ENCODE results near the gene ENTPD6.

The ENTPD6 gene

DNA sequence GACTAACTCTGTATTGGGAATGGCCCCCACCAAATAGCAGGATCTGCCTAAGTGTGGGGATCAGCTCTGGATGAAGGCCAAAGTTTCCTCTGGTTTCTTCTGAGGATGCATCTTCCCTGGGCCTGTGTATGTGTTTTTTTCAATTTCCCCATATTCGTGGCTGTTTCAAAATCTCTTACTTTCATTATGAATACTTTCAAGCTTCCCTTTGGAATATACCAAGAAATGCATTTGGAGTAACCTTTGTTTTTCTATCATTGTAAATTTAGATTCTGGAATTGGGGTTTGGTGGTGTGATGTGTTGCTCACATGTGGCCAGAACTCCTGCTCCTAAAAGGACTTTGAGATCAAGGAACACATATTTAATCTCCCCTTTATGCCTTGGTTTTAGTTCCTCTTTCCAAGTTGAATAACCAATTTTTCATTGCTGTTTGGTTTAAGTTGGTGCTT lies 8.4 kb downstream of the ENTPD6 start:
- no peak overlapping the region for H3K4me3 ChIP-seq (replicated peaks; ENCODE audit: low read depth, low read length)
- TF ChIP-seq, protein P1, sequence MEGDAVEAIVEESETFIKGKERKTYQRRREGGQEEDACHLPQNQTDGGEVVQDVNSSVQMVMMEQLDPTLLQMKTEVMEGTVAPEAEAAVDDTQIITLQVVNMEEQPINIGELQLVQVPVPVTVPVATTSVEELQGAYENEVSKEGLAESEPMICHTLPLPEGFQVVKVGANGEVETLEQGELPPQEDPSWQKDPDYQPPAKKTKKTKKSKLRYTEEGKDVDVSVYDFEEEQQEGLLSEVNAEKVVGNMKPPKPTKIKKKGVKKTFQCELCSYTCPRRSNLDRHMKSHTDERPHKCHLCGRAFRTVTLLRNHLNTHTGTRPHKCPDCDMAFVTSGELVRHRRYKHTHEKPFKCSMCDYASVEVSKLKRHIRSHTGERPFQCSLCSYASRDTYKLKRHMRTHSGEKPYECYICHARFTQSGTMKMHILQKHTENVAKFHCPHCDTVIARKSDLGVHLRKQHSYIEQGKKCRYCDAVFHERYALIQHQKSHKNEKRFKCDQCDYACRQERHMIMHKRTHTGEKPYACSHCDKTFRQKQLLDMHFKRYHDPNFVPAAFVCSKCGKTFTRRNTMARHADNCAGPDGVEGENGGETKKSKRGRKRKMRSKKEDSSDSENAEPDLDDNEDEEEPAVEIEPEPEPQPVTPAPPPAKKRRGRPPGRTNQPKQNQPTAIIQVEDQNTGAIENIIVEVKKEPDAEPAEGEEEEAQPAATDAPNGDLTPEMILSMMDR (IDR thresholded peaks at IDR 0.05; ENCODE audit: low read depth, low read length, missing control alignments) = no peak
- no peak for DNase-seq (ENCODE audit: extremely low read depth, low read depth)

DNA sequence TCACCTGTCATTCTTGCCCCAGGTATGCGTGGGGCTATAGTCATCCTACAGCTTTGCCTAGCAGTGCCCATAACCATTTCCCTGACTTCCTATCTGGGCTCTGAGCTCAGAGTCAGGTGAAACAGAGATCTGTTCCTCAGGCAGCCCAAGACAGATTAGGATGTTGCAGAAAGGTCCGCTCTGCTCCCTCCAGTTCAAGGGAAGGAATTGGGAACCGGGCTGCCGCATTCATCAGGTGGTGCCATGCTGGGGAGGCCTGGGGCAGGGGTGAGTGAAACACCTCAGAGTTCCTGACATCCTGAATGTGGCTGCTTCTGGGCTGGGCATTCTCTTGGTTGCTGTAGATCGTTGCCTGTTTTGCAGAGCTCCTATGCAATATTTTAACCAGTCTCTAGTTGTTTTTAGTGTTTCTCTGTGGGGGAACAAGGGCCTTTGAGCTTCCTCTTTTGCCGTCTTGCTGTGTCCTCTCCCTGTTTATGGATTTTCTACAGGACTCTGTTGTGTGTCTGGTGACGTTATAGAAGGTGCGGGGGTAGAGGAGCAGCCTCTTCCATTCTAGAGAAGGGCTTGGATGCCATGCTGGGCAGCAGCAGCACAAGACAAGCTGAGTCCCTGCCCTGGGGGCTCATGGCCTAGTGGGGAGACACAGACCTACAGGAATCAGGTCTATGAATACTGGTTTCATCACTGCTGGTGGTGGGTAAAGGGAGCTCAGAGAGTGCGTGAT lies 9.2 kb downstream of the ENTPD6 start:
- H3K4me3 ChIP-seq (replicated peaks; ENCODE audit: low read depth, low read length) = no peak overlapping the region
- TF ChIP-seq, protein P1 (IDR thresholded peaks at IDR 0.05; ENCODE audit: low read depth, low read length, missing control alignments) = no peak
- no peak for DNase-seq (ENCODE audit: extremely low read depth, low read depth)

DNA sequence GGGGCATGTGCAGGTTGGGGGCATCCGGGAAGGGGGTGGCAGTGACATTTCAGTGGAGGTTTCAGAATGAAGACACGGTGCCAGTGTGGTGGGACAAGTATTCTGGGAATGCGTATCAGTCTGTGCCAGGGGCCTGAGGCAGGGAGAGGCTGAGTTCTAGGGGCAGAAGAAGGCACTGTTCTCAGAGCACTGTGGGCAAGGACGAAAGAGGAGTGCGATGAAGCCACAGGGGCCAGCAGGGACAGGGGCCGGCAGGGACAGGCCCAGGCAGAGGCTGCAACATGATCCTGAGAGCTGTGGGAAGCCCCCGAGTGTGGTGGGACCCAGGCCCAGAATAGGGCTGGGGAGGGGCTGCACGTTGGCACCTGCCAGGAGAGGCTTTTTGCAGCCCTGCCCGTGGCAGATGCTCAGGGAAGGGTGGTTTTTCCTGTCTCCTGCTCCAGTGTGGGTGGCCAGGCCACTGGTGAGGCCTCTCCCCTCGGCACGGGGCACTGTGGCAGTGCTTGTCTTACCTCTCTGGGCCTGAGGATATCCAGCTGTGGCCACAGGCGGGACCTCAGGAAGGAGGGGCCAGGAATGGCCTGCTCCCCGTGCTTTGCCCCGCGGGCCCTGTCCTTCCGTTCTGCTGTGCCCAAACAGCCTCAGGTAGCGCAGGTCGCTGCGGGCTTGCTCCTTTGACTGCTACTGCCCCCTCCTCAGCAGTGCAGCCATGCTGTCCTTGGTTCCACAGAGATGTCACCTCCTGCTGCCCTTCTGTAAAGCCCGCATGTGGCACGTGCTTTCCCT lies 10.0 kb downstream of the ENTPD6 start:
- DNase-seq (ENCODE audit: extremely low read depth, low read depth) = no peak
- H3K4me3 ChIP-seq (replicated peaks; ENCODE audit: low read depth, low read length) = no peak overlapping the region
- TF ChIP-seq, protein P1 (IDR thresholded peaks at IDR 0.05; ENCODE audit: low read depth, low read length, missing control alignments) = no peak

DNA sequence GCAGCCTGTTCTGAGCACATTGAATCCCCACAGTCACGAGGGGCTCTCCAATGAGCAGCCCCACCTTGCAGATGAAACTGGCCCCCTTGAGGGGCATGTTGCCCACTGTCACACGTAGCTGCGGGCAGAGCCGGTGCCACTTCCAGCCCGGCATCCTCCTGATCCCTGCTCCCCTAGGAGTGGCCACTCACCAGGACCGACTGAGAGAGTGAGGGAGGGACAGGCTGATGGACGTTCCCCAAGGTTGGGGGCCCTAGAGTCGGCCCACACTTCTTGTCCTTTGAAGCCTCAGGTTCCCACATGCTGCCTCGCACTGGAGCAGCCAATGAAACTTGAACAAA lies 10.5 kb downstream of the ENTPD6 start:
- H3K4me3 ChIP-seq (replicated peaks; ENCODE audit: low read depth, low read length) = no peak overlapping the region
- DNase-seq (ENCODE audit: extremely low read depth, low read depth) = no peak
- TF ChIP-seq, protein P1 (IDR thresholded peaks at IDR 0.05; ENCODE audit: low read depth, low read length, missing control alignments) = no peak

DNA sequence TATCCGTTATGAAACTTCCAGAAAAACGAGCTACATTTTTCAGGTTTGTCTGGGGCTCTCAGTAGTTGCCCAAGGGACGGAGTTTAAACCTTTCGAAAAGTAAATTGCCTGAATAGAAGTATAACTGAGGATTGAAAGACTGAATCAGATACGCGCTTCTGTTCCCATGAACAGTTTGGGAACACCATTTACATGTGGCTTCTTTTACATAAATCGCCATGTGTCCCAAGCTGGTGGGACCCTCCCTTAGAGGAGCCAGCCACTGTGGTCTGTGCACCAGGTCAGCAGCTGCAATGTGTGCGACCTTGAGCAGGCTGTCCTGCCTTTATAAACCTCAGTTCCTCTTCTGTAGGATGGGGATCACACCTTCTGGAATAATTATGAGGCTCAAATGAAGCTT lies 11.0 kb downstream of the ENTPD6 start:
- DNase-seq (ENCODE audit: extremely low read depth, low read depth) = no peak
- TF ChIP-seq, protein P1 (IDR thresholded peaks at IDR 0.05; ENCODE audit: low read depth, low read length, missing control alignments) = no peak
- H3K4me3 ChIP-seq (replicated peaks; ENCODE audit: low read depth, low read length) = no peak overlapping the region

DNA sequence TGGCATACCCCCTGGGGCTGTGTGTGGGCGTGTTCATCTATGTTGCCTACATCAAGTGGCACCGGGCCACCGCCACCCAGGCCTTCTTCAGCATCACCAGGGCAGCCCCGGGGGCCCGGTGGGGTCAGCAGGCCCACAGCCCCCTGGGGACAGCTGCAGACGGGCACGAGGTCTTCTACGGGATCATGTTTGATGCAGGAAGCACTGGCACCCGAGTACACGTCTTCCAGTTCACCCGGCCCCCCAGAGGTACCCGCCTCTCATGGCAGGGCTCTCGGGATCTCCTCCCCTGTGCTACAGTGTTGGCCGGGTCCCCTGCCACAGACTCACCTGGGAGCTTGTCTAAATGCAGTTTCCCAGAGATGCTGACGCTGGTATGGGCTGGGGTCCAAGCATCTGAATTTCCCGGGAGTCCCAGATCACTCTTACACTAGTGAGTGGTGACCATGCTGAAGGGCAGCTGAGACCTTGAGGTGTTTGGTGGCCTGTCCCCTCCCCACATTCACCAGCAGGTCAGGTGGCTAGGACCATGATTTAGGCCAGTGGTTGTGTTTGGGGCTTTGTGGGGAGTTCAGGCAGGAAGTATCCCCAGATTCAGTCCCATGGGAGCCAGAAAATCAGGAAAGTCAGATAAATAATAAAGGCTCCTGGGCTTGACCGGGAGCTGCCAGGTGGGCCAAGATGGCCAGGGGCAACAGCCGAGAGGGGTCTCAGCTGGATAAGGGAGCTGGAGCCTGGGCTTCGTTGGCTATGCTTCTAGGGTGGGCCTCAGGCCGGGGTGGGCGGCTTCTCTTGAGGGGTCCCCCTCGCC lies 11.8 kb downstream of the ENTPD6 start:
- no peak for DNase-seq (ENCODE audit: extremely low read depth, low read depth)
- TF ChIP-seq, protein P1 (IDR thresholded peaks at IDR 0.05; ENCODE audit: low read depth, low read length, missing control alignments) = no peak
- no peak overlapping the region for H3K4me3 ChIP-seq (replicated peaks; ENCODE audit: low read depth, low read length)
